CD4-positive, alpha-beta memory T cell (primary cell): ENCODE measurements around the gene MAGI1. TPM values are rescaled to one million over a fixed set of nuclear protein-coding genes. Genes with fewer than 3 reads are reported as not detected.

ENCODE experiments used
- CTCF ChIA-PET: fragments of 350-600 bp; sonication (Branson Sonifier 250); formaldehyde crosslinking; loops from one replicate; lab custom pipeline; 2021; ENCODE audit warnings: inconsistent platforms; ENCODE audit not compliant: partially characterized antibody; lab: Charles Lee
- POLR2A ChIA-PET: fragments of 350-600 bp; sonication (Branson Sonifier 250); formaldehyde crosslinking; loops from one replicate; lab custom pipeline; 2021; ENCODE audit not compliant: partially characterized antibody; lab: Charles Lee
- DNase-seq, 5 donors: peaks; one replicate each; pipeline versions ENCODE4 v3.0.0 to v3.0.0-alpha.2; 2020 to 2022; ENCODE audit warnings: mixed read lengths in 1 of 5
- H3K27ac ChIP-seq: one replicate; pipeline ENCODE4 v1.7.0; 2013; ENCODE audit warnings: low read depth, low read length
- H3K27me3 ChIP-seq: 2 replicates; pipeline ENCODE4 v1.7.0; 2013; ENCODE audit warnings: mild to moderate bottlenecking, low read length, moderate library complexity; ENCODE audit not compliant: insufficient read depth
- H3K36me3 ChIP-seq: 2 replicates; pipeline ENCODE4 v1.7.0; 2013; ENCODE audit warnings: mild to moderate bottlenecking, low read length, moderate library complexity; ENCODE audit not compliant: insufficient read depth
- H3K4me1 ChIP-seq: 2 replicates; pipeline ENCODE4 v1.7.0; 2013; ENCODE audit warnings: mild to moderate bottlenecking, low read length, moderate library complexity; ENCODE audit not compliant: insufficient read depth
- H3K4me3 ChIP-seq, 2 donors: one replicate each; pipeline ENCODE4 v1.7.0; 2013; ENCODE audit warnings: low read length in 2 of 2, mild to moderate bottlenecking in 1 of 2
- H3K9me3 ChIP-seq, 2 donors: one replicate each; pipeline ENCODE4 v1.7.0; 2013; ENCODE audit warnings: low read length in 2 of 2, control low read depth in 1 of 2; ENCODE audit not compliant: control insufficient read depth in 1 of 2
- H3K27ac Mint-ChIP-seq, 7 donors: one replicate each; pipeline ENCODE4 v1.8.0; 2020 to 2021; ENCODE audit warnings: mixed read lengths in 7 of 7, mild to moderate bottlenecking in 6 of 7, inconsistent platforms in 3 of 7, moderate library complexity in 3 of 7
- H3K27me3 Mint-ChIP-seq, 2 donors: one replicate each; pipeline ENCODE4 v1.8.0; 2020 to 2021; ENCODE audit warnings: mixed read lengths in 2 of 2
- H3K36me3 Mint-ChIP-seq, 2 donors: one replicate each; pipeline ENCODE4 v1.8.0; 2020 to 2021; ENCODE audit warnings: mixed read lengths in 2 of 2, inconsistent platforms in 1 of 2, mild to moderate bottlenecking in 1 of 2
- H3K4me1 Mint-ChIP-seq, 4 donors: one replicate each; pipeline ENCODE4 v1.8.0; 2020 to 2021; ENCODE audit warnings: mixed read lengths in 4 of 4, mild to moderate bottlenecking in 1 of 4
- H3K4me3 Mint-ChIP-seq, 8 donors: one replicate each; pipeline ENCODE4 v1.8.0; 2020 to 2021; ENCODE audit warnings: mixed read lengths in 8 of 8, mild to moderate bottlenecking in 7 of 8, moderate library complexity in 6 of 8, inconsistent platforms in 3 of 8
- H3K9me3 Mint-ChIP-seq, 8 donors: one replicate each; pipeline ENCODE4 v1.8.0; 2020 to 2021; ENCODE audit warnings: mixed read lengths in 8 of 8, mild to moderate bottlenecking in 5 of 8, inconsistent platforms in 3 of 8, moderate library complexity in 1 of 8
- intact Hi-C: fragments of 100-400 bp; cut with micrococcal nuclease; formaldehyde crosslinking; loops from one replicate; pipeline ENCODE4 v1.15.1; 2023
- polyA plus RNA-seq, 2 donors: library from polyadenylated mRNA; unstranded; fragments of 300-500 nt; fragmentation: Illumina TruSeq; gene quantifications; one replicate each; pipeline ENCODE4 v1.2.3, GENCODE V29; 2021
- total RNA-seq, 2 experiments: library from RNA; stranded (reverse); gene quantifications; one replicate each; pipeline ENCODE4 v1.2.3, GENCODE V29; 2021

The MAGI1 gene
- total and polyA plus RNA-seq, 4 experiments from 2014 or later: 0.20 TPM; not detected in 3

DNA sequence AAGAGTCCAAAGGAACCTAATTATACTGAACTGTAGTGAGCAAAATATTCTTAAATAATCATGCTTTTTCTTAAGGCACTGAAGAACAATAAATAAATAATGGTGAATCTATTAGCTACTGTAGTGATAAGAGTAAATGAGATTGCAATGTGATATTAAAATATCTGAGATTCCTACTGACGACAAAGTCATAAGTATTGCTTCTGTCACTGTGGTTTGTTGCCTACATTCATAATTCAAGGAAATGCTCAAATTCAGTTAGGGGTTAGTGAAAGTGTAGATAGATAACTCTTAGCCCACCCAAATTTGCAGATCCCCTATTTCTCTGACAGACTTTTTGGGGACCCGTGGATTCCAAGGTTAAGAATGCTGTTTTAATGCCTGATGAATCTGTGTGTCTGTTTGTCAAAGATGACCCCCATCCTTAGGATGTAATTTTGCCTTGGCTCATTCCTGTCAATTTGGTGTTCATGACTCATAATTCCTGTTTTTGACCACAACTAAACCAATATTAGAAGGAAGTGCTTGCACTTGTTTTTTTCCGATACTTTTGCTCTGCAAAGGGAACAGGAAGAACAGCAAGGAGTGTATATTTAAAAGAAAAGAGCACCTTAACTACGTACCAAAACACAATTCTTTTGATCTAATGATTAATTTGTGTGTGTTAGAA lies 86.7 kb downstream of the MAGI1 start:
- POLR2A ChIA-PET: no interaction called here

DNA sequence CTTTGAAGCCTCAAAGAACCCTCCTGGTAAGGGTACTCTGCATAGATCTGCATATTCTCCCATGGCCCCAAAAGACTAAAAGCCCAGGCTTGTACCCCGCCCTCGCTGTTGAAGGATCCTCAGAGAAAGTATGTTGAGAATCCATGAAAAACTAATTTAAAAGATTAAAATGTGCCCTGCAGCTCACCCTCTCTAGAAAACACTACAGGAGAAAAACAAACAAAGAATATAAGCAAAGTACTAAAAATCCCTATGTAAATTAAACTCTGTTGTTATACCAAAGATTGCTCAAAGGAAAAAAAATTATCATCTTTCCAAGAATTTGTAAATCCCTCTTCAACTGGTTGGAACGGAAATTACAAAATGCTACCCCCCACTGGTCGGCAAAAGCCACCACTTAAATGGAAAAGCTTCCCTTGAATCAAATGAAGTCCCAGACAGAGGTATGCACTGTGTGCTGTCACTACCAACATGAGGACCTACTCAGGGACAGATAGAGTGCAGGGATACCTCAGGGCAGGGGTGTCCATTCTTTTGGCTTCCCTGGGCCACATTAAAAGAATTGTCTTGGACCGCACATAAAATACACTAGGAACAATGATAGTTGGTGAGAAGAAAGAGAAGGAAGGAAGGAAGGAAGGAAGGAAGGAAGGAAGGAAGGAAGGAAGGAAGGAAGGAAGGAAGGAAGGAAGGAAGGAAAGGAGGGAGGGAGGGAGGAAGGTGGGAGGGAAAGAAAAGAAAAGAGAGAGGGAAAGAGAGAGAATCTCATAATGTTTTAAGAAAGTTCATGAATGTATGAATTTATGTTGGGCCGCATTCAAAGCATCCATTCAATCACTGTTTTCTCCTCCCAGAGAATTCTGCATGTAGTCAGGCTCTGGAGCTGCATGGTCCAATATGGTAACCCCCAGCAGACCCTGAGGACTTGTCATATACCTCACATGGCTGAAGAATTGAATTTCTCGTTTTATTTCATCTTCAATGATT lies 88.1 kb downstream of the MAGI1 start:
- H3K27me3 Mint-ChIP-seq: peaks cover 0 to 5% of the 10 kb centered on the region in 2 donors
- intact Hi-C loops: no loop called here
- DNase-seq: no peak
- Histone ChIP-seq H3K4me3 (no peak overlapping the region), H3K4me1 (no peaks in the 10 kb centered on the region), H3K36me3 (no peaks in the 10 kb centered on the region), H3K9me3 (no peaks in the 10 kb centered on the region), H3K27me3 (no peaks in the 10 kb centered on the region), H3K27ac (no peak overlapping the region)
- ChIA-PET CTCF (interaction anchor here (0.9 kb wide), 1 partner anchor 9 kb away, joined by 3 read pairs; no protein-coding TSS in a partner anchor), POLR2A (no interaction called here)
- no peaks in the 10 kb centered on the region for H3K36me3 Mint-ChIP-seq
- no peak overlapping the region for H3K27ac Mint-ChIP-seq
- peak overlapping the region in 1 of 8 donors; percentile 9 for H3K4me3 Mint-ChIP-seq
- peaks cover 0 to 7% (median 0%) of the 10 kb centered on the region in 8 donors for H3K9me3 Mint-ChIP-seq
- no peaks in the 10 kb centered on the region for H3K4me1 Mint-ChIP-seq

More for the DNA sequence above, 86.7 kb downstream of the MAGI1 start:
- H3K27ac Mint-ChIP-seq: no peak overlapping the region
- no peak overlapping the region for H3K4me3 Mint-ChIP-seq
- CTCF ChIA-PET: no interaction called here
- H3K9me3 ChIP-seq: no peaks in the 10 kb centered on the region
- H3K4me3 ChIP-seq: no peak overlapping the region
- no peak overlapping the region for H3K27ac ChIP-seq
- H3K27me3 Mint-ChIP-seq: peaks cover 0 to 5% of the 10 kb centered on the region in 2 donors
- H3K36me3 Mint-ChIP-seq: no peaks in the 10 kb centered on the region
- H3K36me3 ChIP-seq: no peaks in the 10 kb centered on the region
- intact Hi-C loops: no loop called here
- no peaks in the 10 kb centered on the region for H3K4me1 Mint-ChIP-seq
- no peak for DNase-seq
- H3K4me1 ChIP-seq: no peaks in the 10 kb centered on the region
- peaks cover 0 to 7% (median 0%) of the 10 kb centered on the region in 8 donors for H3K9me3 Mint-ChIP-seq
- no peaks in the 10 kb centered on the region for H3K27me3 ChIP-seq

DNA sequence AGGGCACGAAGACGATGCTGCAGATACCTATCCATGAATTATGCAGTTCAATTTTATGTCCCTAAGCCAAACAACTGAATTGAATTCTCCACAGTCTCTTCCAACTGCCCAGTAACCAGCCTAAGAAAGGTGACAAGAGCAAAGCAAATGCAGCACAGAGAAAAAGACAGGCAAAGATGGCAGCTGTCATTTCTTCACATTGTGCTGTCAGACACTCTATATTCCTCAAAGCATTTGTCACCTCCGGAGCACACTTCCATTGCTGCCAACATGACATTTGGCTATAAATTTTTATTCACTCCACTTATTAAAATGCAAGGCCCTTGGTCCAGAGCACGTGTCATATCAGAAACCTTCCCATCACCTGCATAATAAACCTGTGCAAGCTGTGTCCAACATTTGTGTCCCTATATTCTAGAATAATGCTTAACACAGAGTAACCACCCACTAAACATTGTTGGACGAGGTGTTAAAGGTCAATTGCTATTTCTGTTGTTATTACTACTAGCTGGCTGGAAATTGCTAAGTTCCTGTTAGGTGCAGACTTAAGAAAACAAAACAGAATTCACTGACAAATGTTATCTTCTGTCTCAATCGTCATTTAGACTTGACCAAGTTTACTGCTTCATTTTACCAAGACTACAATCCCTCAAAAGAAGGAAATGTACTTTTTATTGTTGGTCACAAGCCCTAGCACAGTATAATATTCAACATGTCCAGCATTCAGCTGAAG lies 89.7 kb downstream of the MAGI1 start:
- Mint-ChIP-seq H3K9me3 (peaks cover 0 to 5% (median 0%) of the 10 kb centered on the region in 8 donors), H3K27ac (no peak overlapping the region), H3K4me1 (no peaks in the 10 kb centered on the region), H3K27me3 (peaks cover 0 to 7% of the 10 kb centered on the region in 2 donors), H3K36me3 (no peaks in the 10 kb centered on the region), H3K4me3 (no peak overlapping the region)
- DNase-seq: no peak
- POLR2A ChIA-PET: no interaction called here
- H3K36me3 ChIP-seq: no peaks in the 10 kb centered on the region
- intact Hi-C loops: no loop called here
- no peaks in the 10 kb centered on the region for H3K9me3 ChIP-seq
- no peaks in the 10 kb centered on the region for H3K4me1 ChIP-seq
- H3K4me3 ChIP-seq: no peak overlapping the region
- no peaks in the 10 kb centered on the region for H3K27me3 ChIP-seq
- H3K27ac ChIP-seq: no peak overlapping the region
- CTCF ChIA-PET: interaction anchor here (0.9 kb wide), 1 partner anchor 10 kb away, joined by 3 read pairs; no protein-coding TSS in a partner anchor

DNA sequence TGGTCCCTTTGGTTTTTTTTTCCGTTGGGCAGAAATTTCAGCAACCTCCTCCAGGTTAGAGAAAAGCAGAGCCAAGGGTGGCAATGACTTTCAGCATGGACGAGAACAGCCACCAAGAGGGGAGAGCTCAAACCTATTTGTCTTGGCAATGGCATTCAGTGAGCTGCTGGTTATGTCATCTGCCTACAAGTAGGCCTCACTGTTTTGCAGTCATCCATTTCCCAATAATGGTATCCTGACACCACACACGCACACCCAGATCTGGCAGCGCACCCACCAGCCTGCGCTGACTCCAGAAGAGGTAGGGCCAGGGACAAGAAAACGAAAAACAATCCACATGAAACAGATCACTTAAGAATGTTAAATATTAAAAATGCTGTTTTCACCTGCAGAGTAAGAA lies 92.3 kb downstream of the MAGI1 start:
- Mint-ChIP-seq H3K4me1 (no peaks in the 10 kb centered on the region), H3K27ac (no peak overlapping the region), H3K36me3 (no peaks in the 10 kb centered on the region), H3K27me3 (peaks cover 0 to 4% of the 10 kb centered on the region in 2 donors), H3K4me3 (no peak overlapping the region), H3K9me3 (peaks cover 0 to 5% (median 0%) of the 10 kb centered on the region in 8 donors)
- H3K36me3 ChIP-seq: no peaks in the 10 kb centered on the region
- ChIA-PET POLR2A (no interaction called here), CTCF (no interaction called here)
- H3K27ac ChIP-seq: no peak overlapping the region
- intact Hi-C loops: no loop called here
- H3K27me3 ChIP-seq: no peaks in the 10 kb centered on the region
- DNase-seq: no peak
- no peaks in the 10 kb centered on the region for H3K9me3 ChIP-seq
- H3K4me1 ChIP-seq: no peaks in the 10 kb centered on the region
- H3K4me3 ChIP-seq: no peak overlapping the region

DNA sequence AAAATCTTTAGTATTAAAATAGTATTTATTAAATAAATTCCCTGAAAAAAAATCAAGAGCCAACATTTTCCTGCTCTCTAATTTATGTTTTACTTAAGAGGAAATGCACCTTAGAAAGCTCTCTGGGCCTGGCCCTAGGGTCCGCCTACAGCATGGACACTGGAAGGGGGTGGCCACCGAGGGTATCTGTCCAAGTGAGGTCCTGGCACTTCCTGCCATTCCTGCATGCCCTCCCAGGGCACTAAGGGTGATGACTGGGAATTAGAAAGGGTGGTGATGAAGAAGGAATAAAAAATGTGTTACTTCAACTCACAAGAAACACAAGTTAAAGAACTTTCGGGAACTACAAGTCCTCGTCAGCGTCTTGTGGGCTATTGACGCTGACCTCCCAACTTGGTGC lies 92.8 kb downstream of the MAGI1 start:
- Histone ChIP-seq H3K27ac (no peak overlapping the region), H3K27me3 (no peaks in the 10 kb centered on the region), H3K4me1 (no peaks in the 10 kb centered on the region), H3K36me3 (no peaks in the 10 kb centered on the region), H3K4me3 (no peak overlapping the region), H3K9me3 (no peaks in the 10 kb centered on the region)
- DNase-seq: no peak
- H3K9me3 Mint-ChIP-seq: peaks cover 0 to 5% (median 0%) of the 10 kb centered on the region in 8 donors
- intact Hi-C loops: no loop called here
- CTCF ChIA-PET: no interaction called here
- peaks cover 0 to 4% of the 10 kb centered on the region in 2 donors for H3K27me3 Mint-ChIP-seq
- no peaks in the 10 kb centered on the region for H3K36me3 Mint-ChIP-seq
- H3K4me3 Mint-ChIP-seq: no peak overlapping the region
- POLR2A ChIA-PET: no interaction called here
- no peak overlapping the region for H3K27ac Mint-ChIP-seq
- H3K4me1 Mint-ChIP-seq: no peaks in the 10 kb centered on the region

DNA sequence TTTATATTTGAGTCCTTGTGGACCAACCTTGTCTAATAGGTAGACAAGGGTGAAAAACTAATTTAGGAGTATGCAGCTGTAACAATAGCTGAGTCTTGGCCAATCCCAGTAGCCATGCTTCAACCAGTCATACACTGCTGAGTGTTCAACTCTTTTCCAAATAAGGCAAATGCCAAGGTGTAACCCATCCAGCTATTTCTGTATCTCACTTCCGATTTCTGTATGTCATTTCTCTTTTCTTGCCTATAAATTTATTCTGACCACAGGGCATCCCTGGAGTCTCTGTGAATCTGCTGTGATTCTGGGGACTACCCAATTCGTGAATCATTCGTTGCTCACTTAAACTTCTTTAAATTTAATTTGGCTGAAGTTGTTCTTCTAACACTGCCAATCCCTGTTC lies 93.2 kb downstream of the MAGI1 start:
- ChIA-PET POLR2A (no interaction called here), CTCF (no interaction called here)
- no peak overlapping the region for H3K4me3 ChIP-seq
- H3K27ac Mint-ChIP-seq: no peak overlapping the region
- H3K36me3 ChIP-seq: no peaks in the 10 kb centered on the region
- H3K9me3 Mint-ChIP-seq: peaks cover 0 to 2% (median 0%) of the 10 kb centered on the region in 8 donors
- intact Hi-C loops: no loop called here
- no peak for DNase-seq
- no peaks in the 10 kb centered on the region for H3K4me1 ChIP-seq
- no peaks in the 10 kb centered on the region for H3K9me3 ChIP-seq
- H3K27me3 ChIP-seq: no peaks in the 10 kb centered on the region
- H3K27me3 Mint-ChIP-seq: peaks cover 0 to 1% of the 10 kb centered on the region in 2 donors
- no peaks in the 10 kb centered on the region for H3K36me3 Mint-ChIP-seq
- no peaks in the 10 kb centered on the region for H3K4me1 Mint-ChIP-seq
- H3K4me3 Mint-ChIP-seq: no peak overlapping the region
- H3K27ac ChIP-seq: no peak overlapping the region

DNA sequence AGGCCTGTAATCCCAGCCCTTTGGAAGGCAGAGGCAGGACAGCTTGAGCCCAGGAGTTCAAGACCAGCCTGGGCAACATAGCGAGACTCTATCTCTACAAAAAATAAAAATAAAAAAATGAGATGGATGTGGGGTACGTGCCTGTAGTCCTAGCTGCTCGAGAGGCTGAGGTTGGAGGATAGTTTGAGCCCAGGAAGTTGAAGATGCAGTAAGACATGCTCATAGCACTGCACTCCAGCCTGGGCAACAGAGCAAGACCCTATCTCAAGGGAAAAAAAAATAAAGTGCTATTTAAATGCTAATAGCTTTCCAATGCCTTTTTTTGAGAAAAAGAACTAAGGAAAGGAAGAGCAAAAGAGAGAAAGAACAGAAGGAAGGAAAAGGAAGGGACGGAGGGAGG lies 94.5 kb downstream of the MAGI1 start:
- Histone ChIP-seq H3K27me3 (no peaks in the 10 kb centered on the region), H3K27ac (no peak overlapping the region), H3K36me3 (no peaks in the 10 kb centered on the region), H3K4me3 (no peak overlapping the region), H3K4me1 (no peaks in the 10 kb centered on the region), H3K9me3 (no peaks in the 10 kb centered on the region)
- H3K4me1 Mint-ChIP-seq: no peaks in the 10 kb centered on the region
- intact Hi-C loops: no loop called here
- no peak overlapping the region for H3K4me3 Mint-ChIP-seq
- peaks cover 0 to 2% (median 0%) of the 10 kb centered on the region in 8 donors for H3K9me3 Mint-ChIP-seq
- ChIA-PET POLR2A (no interaction called here), CTCF (no interaction called here)
- H3K27ac Mint-ChIP-seq: no peak overlapping the region
- no peaks in the 10 kb centered on the region for H3K36me3 Mint-ChIP-seq
- H3K27me3 Mint-ChIP-seq: peaks cover 0 to 1% of the 10 kb centered on the region in 2 donors
- no peak for DNase-seq
